Endodermal cell (in vitro differentiated cells): Measurements from ENCODE around the gene RNF130. TPM values are rescaled to one million over a fixed set of nuclear protein-coding genes. Genes with fewer than 3 reads are reported as not detected.

Experiments
- DNase-seq: peaks from one replicate; pipeline ENCODE4 v3.0.0-alpha.2; 2017
- H3K27ac ChIP-seq: 2 replicates; pipeline ENCODE4 v1.5.1; 2013; ENCODE audit warnings: mild to moderate bottlenecking, low read depth, low read length, moderate library complexity
- H3K27me3 ChIP-seq: 2 replicates; pipeline ENCODE4 v1.6.1; 2013; ENCODE audit warnings: mild to moderate bottlenecking, low read length, moderate library complexity; ENCODE audit not compliant: insufficient read depth, control insufficient read depth, poor library complexity, severe bottlenecking
- H3K36me3 ChIP-seq: 2 replicates; pipeline ENCODE4 v1.7.0; 2013; ENCODE audit warnings: mild to moderate bottlenecking, low read length, moderate library complexity; ENCODE audit not compliant: control insufficient read depth, insufficient read depth
- H3K4me1 ChIP-seq: one replicate; pipeline ENCODE4 v1.7.0; 2013; ENCODE audit warnings: low read length; ENCODE audit not compliant: control insufficient read depth, insufficient read depth
- H3K4me3 ChIP-seq: 2 replicates; pipeline ENCODE4 v1.5.1; 2013; ENCODE audit warnings: mild to moderate bottlenecking, low read length, moderate library complexity
- H3K9ac ChIP-seq: 2 replicates; pipeline ENCODE4 v1.6.1; 2013; ENCODE audit warnings: mild to moderate bottlenecking, low read length, moderate library complexity; ENCODE audit not compliant: poor library complexity, severe bottlenecking; ENCODE audit errors: extremely low read depth
- H3K9me3 ChIP-seq: 2 replicates; pipeline ENCODE4 v1.6.1; 2013; ENCODE audit warnings: mild to moderate bottlenecking, low read length, moderate library complexity; ENCODE audit not compliant: control insufficient read depth
- H3K27ac Mint-ChIP-seq: 2 replicates; pipeline ENCODE4 v1.8.0; 2020; ENCODE audit warnings: mixed read lengths
- H3K27me3 Mint-ChIP-seq: 2 replicates; pipeline ENCODE4 v1.8.0; 2021; ENCODE audit warnings: mild to moderate bottlenecking, mixed read lengths; ENCODE audit not compliant: insufficient read depth
- H3K36me3 Mint-ChIP-seq: 2 replicates; pipeline ENCODE4 v1.8.0; 2020; ENCODE audit warnings: low read depth, mixed read lengths
- H3K4me1 Mint-ChIP-seq: 2 replicates; pipeline ENCODE4 v1.8.0; 2020; ENCODE audit warnings: mixed read lengths
- H3K4me3 Mint-ChIP-seq: 2 replicates; pipeline ENCODE4 v1.8.0; 2020; ENCODE audit warnings: mild to moderate bottlenecking, moderate library complexity, mixed read lengths
- H3K9me3 Mint-ChIP-seq: 2 replicates; pipeline ENCODE4 v1.8.0; 2020; ENCODE audit warnings: mild to moderate bottlenecking, mixed read lengths
- CTCF ChIP-seq: fragments of 200-600 bp; sonication (generic); conservative IDR thresholded peaks from 2 replicates; pipeline ENCODE4 v1.5.0; 2021; ENCODE audit warnings: antibody characterized with exemption, mild to moderate bottlenecking
- WGBS, 2 experiments: methylation state at CpG; one replicate each; pipeline versions ENCODE4 v1.1.5 to v1.1.7; 2013; ENCODE audit warnings: missing lambda C conversion rate in 2 of 2, mixed read lengths in 1 of 2; ENCODE audit not compliant: insufficient coverage in 1 of 2, insufficient read length in 1 of 2; 5-methylcytosine and 5-hydroxymethylcytosine counted together
- total RNA-seq, 2 donors: library from RNA; stranded (reverse); fragmentation: NEBNext Ultra II Directional in 1 of 2; extraction: Animal tissue kit (Norgen Biotek cat#: 25700) in 1 of 2; gene quantifications; 2 replicates in 1 of 2; 3 replicates in 1 of 2; pipeline ENCODE4 v1.2.1, GENCODE V29; 2021

The RNF130 gene
- total RNA-seq, 2 donors from 2014 or later: 64.7 to 74.4 TPM

GRCh38 chr5:180113660-180114303 lies 42.2 kb upstream of the RNF130 start:
- Mint-ChIP-seq H3K27ac (no peak overlapping the region), H3K9me3 (peaks cover under 1% of the 10 kb centered on the region), H3K4me1 (peaks cover 3% of the 10 kb centered on the region), H3K36me3 (no peaks in the 10 kb centered on the region), H3K27me3 (no peaks in the 10 kb centered on the region), H3K4me3 (no peak overlapping the region)
- TF ChIP-seq CTCF: no peak
- 90 to 93% methylated on average over 7 to 23 of the region's 23 CpGs for WGBS, 2 experiments
- no peaks in the 10 kb centered on the region for H3K36me3 ChIP-seq
- H3K4me1 ChIP-seq: no peaks in the 10 kb centered on the region
- H3K27me3 ChIP-seq: no peaks in the 10 kb centered on the region
- no peaks in the 10 kb centered on the region for H3K9me3 ChIP-seq
- no peak overlapping the region for H3K27ac ChIP-seq
- no peak overlapping the region for H3K9ac ChIP-seq
- no peak overlapping the region for H3K4me3 ChIP-seq
- DNase-seq: no peak

- H3K9ac ChIP-seq: no peak overlapping the region
- no peak overlapping the region for H3K27ac ChIP-seq
- peaks cover 9% of the 10 kb centered on the region for H3K9me3 ChIP-seq
- no peaks in the 10 kb centered on the region for H3K4me1 ChIP-seq
- WGBS, 2 experiments: 86 to 92% methylated on average over 7 to 15 of the region's 15 CpGs
- H3K27me3 ChIP-seq: no peaks in the 10 kb centered on the region
- Mint-ChIP-seq H3K4me1 (peaks cover 3% of the 10 kb centered on the region), H3K4me3 (no peak overlapping the region), H3K27me3 (no peaks in the 10 kb centered on the region), H3K9me3 (peaks cover 13% of the 10 kb centered on the region), H3K27ac (no peak overlapping the region), H3K36me3 (no peaks in the 10 kb centered on the region)
- no peaks in the 10 kb centered on the region for H3K36me3 ChIP-seq
- H3K4me3 ChIP-seq: no peak overlapping the region
- no peak for TF ChIP-seq CTCF
- peak; percentile 51 for DNase-seq
These were observed 40.8 kb upstream of the RNF130 start for GRCh38 chr5:180112181-180112861.

- H3K4me3 ChIP-seq: no peak overlapping the region
- Mint-ChIP-seq H3K36me3 (no peaks in the 10 kb centered on the region), H3K4me3 (no peak overlapping the region), H3K27me3 (no peaks in the 10 kb centered on the region), H3K27ac (no peak overlapping the region), H3K4me1 (peaks cover 3% of the 10 kb centered on the region), H3K9me3 (peaks cover 22% of the 10 kb centered on the region)
- TF ChIP-seq CTCF: no peak
- H3K9me3 ChIP-seq: peaks cover 18% of the 10 kb centered on the region
- DNase-seq: peak; percentile 44
- H3K27me3 ChIP-seq: no peaks in the 10 kb centered on the region
- 90 to 98% methylated on average over 4 to 7 of the region's 7 CpGs for WGBS, 2 experiments
- no peak overlapping the region for H3K27ac ChIP-seq
- H3K9ac ChIP-seq: no peak overlapping the region
- no peaks in the 10 kb centered on the region for H3K4me1 ChIP-seq
- H3K36me3 ChIP-seq: no peaks in the 10 kb centered on the region
These were observed 39.9 kb upstream of the RNF130 start for GRCh38 chr5:180111273-180112002.
